Measurements from ENCODE around the gene ANXA5.
"Not testable (repeated sequence)": the region's sequence is repeated elsewhere in the genome, so short reads cannot be mapped to it uniquely, and the experiment has no call there.

ANXA5 gene

DNA sequence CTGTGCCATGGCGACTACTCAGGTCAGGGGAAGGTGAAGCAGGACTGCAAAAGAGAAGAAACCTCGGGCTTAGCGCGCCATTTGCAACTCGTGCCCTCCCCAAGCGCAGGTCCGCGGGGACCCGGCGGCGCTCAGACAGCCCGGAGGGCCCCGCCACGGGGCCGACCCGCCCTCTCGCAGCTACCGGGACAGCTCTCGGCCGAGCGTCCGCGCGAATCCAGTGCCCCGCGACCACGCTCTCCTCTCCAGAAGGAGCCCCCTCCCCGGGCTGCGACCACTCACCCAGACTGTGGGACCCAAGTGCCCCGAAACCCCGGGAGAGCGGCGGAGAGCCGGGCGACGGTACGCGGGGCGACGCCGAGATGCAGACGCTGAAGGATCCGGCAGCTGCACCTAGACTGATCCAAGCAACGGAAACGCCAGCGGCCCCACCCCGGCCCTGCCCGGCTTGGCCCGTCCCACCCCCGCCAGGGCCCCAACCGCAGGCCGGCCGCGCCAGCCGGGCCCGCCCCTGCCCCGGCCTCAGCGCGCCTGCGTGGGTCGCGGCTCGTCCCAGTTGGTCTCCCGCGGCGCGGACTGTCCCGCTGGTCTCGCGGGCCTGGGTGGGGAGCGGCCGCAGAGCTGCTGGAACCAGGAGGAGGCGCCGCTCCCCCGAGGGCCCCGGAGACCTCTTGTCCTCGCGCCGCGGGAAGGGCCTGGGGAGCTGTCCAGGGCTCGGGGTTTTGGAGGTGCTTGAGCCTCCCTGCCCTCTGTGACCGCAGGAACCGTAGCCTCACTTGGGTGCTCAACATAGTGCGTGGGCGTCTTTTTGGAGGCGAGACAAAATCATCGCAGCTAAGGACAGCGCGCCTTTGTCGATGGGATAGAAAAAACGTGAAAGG, at the start of gene ANXA5:
Gene ANXA5, minus strand, starts transcription at position 400 of the 881 bp plus-strand sequence. Its CDS starts 391 bp downstream, at position 9.
- peak; percentile 30 to 59 for DNase-seq (ENCODE audit: low read depth in 2 of 2)

DNA sequence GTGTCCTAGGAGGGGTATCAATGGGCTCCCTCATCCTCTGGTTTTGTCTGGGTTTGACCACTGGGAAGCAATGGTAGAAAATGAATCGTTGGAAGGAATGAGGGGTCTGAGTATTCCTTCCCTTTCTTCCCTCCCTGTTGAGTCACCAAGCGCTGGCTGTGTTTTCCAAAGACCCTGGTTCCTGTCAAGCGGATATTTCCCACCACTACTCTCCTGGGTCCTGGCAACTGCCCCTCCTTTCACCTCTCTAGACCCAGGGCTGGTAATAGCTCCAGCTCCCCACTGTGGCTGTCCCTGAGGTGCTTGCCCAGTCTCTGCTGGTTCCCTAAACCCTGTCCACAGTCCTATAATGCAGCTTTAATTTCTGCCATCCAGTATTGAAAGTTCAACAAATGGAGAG, 46.0 kb upstream of the ANXA5 start:
- no peak for DNase-seq (ENCODE audit: low read depth in 2 of 2)

DNA sequence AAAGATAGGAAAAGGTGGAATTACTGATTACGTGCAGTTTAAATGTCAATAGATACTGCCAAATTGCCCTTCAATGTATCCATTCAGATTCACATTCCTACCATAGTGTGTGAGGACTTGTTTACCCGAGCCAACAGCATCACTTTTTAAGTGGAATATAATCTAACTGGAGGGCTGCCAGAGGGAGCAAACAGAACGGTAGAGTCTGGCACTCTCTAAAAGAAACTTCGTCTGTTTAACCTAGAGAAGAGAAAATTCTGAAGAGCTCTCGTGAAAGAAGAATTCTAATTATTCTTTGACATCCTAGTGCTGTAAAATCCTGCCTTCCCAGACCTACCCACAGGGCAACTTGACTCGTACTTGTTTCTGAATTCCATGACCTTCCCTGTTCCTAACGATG, 45.0 kb upstream of the ANXA5 start:
- no peak for DNase-seq (ENCODE audit: low read depth in 2 of 2)

DNA sequence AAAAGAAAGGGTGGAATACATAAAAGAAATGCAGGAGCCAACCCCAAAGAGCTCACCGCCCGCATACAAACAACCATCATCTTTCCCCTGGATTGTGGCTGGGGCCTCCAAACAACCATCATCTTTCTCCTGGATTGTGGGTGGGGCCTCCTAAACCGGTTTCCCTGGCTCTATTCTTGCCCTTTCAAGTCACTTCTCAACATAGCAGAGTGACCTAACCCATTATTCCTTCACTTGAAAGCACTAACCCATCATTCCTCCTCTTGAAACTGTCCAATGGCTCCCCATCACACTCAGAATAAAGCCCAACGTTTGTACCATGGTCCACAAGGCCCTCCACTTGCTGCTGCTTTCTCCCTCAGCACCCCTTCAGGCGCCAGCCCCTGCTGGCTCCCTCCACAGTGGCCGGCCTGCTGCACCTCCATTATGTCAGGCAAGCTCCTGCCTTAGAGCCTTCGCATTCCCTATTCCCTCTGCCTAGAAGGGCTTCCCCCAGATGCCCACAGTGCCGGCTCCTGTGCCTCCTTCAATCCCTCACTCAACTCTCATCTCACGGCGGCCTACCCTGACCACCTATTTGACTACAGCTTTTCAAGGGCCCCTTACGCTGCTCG, 44.1 kb upstream of the ANXA5 start:
- no peak for DNase-seq (ENCODE audit: low read depth in 2 of 2)

DNA sequence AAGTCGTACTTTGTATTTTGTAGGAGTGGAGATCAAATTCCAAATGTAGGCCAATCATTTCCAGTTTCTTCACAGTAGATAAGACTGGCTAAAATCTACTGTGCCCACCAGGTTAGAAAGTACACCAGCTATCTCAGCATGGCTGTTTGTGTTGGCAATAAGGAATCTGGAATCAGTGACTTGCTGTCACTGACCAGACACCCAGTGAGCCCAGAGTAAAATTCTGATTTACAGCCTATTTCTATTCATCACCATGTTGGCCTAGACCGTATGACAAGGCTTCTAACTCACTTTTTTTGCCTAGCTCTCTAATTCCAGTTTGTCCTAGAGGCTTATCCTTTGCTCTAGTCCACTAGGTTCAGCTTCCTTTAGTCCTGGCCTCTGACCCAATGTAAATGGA, 42.8 kb upstream of the ANXA5 start:
- DNase-seq (ENCODE audit: low read depth in 2 of 2): no peak

DNA sequence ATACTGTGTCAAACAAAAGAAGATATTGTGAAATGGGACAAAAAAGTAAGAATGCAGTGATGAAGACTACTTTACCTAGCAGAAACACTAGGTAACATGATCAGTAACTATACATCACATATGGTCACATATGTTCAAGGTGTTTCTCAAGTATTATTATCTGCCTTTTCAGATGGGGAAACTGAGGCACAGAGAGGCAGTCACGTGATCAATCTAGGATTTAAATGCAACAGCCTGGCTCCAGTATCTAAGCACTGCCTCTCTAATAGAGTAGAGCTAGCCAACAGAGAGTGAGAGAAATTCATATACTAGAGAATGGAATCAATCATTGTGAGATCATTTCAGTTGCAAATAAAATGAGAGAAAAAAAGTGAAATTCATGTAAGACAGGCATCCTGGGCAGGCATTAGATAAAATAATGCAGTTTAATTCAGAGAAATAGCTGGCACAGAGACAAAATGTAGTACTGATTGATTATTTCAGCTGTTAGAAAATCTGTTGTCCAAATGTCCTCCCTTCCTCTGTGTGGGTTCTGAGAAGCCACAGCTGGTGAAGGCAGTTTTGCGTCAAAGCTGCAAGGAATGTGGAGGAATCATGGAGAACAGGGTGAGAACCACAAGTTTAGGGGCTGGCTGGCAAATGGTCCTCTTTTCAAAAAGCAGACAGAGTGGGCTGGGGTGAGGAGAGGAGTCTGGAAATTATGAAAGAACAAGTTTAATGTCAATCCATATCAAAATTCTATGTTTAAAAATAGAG, 42.2 kb upstream of the ANXA5 start:
- no peak for DNase-seq (ENCODE audit: low read depth in 2 of 2)

DNA sequence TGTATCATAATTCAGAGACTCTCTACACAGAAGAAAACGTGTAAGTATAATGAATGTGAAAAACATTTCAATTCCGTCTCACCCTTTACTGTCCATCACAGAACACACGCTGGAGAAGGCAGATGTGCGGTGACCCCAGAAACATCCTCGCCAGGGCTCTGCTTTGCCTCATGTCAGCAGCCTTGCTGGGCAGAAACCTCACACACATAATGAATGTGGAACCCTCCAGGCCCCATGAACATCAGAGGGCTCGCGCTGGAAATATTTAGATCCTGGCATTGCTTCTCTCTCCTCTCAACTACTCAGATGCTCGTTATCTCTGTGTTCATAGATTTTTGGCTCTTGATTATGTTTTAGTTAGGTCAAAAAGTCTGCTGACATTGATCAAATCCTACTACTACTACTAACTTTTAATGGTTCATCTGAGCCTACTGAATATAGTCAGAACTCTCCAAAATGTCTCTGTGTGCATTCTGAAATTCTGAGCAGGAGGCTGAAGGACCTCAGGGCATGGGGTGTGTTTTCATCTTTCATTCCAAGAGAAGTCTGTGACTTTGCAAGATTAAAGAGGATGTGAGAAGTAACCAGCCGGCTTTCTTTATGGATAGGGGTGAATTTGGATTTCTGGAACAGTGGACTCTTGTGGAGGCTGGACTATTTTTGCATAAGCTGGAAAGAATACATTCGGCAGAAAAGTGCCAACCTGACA, 41.2 kb upstream of the ANXA5 start:
- DNase-seq (ENCODE audit: low read depth in 2 of 2): no peak

DNA sequence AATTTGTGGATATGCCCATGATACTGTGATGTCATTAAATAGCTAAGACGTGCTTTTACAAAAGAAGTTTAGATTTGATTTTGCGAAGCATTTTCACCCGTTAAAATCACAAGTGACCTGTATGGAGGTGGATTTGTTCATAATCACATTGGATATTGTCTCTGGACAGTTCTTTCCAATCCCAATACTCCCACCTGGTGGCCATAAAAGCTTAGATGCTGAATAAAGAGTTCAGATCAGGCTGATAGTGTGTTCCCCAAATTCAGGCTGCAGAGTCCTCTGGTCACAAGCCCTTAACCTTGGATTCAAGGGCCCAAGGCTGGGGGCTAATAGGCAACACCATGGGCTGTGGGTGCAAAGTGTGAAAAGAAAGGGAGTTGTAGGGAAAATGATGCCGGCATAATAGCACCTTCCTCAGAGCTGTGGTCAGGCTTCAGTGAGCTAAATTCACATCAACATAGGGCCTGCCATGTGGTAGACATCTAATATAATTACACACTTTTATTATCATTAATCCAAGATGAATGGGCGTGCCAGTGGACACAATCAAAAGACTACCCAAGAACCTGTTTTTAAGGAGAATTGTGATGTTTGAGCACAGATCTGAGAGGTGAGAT, 40.1 kb upstream of the ANXA5 start:
- no peak for DNase-seq (ENCODE audit: low read depth in 2 of 2)

DNA sequence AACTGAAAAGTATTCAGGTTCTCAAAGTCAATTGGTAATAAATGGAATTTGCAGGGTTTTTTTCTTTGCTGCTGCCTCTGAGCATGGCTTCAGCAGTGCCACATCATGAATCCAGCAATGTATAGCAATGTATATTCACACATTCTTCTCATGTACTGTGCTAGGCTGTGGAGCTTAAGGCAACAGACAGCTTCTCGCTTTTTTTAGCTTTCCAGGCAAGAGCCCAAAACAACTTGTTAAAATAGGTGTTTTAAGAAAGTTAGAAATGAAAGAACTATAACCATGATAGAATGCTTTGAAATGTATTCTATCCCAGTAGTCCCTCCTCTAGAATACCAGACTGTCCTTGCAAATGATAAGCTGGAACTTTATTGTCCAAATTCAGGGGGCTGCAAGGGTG, 37.8 kb upstream of the ANXA5 start:
- no peak for DNase-seq (ENCODE audit: low read depth in 2 of 2)

DNA sequence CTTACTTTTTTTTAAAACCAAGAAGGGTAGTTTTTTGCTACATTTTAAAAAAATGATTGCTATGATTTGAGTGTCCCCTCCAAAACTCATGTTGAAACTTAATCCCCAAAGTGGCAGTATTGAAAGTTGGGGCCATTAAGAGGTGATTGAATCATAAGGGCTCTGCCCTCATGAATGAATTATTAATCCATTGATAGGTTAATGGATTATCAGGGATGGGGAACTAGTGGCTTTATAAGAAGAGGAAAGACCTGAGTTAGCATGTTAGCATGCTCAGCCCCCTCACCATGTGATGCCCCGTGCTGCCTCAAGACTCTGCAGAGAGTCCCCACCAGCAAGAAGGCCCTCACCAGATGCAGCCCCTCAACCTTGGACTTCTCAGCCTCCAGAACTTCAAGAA, 37.2 kb upstream of the ANXA5 start:
- DNase-seq (ENCODE audit: low read depth in 2 of 2): no peak

DNA sequence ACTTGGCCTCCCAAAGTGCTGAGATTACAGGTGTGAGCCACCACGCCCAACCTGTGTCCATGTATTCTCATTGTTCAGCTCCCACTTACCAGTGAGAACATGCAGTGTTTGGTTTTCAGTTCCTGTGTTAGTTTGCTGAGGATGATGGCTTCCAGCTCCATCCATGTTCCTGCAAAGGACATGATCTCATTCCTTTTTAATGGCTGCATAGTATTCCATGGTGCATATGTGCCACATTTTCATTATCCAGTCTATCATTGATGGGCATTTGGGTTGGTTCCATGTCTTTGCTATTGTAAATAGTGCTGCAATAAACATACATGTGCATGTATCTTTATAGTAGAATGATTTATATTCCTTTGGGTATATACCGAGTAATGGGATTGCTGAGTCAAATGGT, 33.0 kb upstream of the ANXA5 start:
- DNase-seq (ENCODE audit: low read depth in 2 of 2): not testable (repeated sequence)

DNA sequence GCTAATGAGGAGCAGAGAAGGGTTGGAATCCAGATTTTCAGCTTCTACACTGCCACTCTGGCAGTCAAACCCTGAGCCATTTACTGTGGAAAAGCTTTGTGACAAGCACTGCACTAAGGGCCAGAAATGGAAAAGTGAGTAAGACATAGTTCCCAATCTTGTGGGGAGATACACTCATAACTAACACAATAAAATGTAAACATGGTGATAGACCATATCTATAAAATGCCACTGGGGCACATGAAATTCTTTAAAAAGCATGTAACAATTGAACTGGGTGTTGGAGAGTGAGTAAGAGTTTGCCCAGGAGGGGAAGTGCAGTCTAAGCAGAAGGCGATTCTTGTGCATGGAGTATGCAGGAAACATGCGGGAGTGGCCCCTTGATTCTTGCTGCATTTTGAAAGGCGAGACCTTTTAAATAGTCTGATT, 32.0 kb upstream of the ANXA5 start:
- no peak for DNase-seq (ENCODE audit: low read depth in 2 of 2)

DNA sequence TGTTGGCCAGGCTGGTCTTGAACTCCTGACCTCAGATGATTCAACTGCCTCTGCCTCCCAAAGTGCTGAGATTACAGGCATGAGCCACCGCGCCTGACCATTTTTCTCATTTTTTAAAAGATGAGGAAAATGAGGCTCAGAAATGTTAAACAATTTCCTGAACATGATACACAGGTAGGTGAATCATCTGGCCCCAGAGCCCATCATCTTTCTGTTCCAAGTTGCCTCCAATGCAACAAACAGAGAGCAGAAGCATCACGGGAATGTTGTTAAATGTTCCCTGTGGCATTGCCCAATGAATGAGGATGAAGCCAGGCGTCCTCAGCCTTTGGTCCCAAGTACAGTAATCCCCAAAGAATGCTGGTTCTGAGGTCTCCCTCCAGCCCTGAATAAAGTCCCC, 31.3 kb upstream of the ANXA5 start:
- no peak for DNase-seq (ENCODE audit: low read depth in 2 of 2)

DNA sequence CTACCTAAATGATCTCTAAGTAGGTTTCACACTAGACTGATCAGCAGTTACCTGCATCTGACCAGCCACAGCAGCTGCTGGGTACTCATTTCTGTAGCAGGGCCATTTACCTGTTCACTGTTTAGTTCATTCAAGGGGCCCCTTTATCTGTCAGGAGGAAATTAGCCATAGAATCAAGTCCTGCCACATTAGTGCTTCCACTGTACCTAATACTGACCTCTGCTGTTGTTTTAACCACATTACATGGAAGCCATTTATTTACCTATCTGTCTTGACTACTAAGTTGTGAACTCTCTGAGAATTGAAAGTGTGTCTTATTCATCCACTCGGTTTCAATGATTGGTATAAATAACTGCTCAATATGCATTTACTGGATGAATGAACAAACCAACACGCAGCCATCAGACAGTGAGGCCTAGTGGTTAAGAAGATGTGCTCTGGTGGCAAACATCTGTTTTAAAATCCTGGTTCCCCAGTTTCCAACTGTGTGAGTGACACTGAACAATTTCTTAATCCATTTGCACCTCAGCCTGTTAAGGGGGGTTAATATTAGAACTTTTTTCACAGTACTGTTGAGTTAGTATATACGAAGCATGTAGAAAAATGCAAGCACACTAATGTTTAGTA, 30.0 kb upstream of the ANXA5 start:
- no peak for DNase-seq (ENCODE audit: low read depth in 2 of 2)

DNA sequence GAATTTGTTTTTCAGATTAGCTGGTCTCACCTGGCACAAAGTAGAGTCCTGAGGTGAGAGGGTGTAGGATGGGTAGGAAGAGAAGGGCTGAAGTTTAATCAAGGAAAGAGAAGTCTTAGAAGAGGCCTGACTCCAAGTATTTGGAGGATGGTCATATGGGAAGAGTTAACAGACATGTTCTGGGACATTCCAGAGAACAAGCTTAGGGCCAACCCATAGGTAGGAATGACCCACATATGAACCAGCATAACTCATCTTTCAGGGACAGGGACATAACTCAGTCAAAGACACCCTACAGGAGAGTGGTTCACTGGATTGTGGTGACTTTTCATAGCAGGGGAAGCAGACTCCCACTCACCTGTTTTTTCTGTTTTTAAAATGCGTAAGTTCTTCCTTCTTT, 27.9 kb upstream of the ANXA5 start:
- DNase-seq (ENCODE audit: low read depth in 2 of 2): no peak

DNA sequence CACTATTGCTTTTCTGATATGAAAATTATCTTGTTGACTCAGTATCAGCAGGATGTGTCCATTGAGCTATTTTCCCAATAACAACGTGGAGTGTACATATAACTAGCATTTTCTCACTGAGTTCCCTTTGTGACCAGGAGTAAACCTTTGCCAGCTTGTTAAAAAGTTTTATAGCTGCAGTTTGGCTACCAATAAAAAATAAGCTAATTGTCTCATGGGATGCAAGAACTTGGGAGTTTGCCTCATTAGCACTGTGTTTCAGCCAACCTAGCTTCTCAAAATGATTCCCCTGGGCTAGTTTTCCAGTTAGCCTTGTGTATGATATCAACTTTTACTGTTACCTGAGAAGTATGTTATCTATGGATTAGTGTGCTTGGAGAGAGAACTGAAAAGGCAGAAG, 24.9 kb upstream of the ANXA5 start:
- DNase-seq (ENCODE audit: low read depth in 2 of 2): no peak

DNA sequence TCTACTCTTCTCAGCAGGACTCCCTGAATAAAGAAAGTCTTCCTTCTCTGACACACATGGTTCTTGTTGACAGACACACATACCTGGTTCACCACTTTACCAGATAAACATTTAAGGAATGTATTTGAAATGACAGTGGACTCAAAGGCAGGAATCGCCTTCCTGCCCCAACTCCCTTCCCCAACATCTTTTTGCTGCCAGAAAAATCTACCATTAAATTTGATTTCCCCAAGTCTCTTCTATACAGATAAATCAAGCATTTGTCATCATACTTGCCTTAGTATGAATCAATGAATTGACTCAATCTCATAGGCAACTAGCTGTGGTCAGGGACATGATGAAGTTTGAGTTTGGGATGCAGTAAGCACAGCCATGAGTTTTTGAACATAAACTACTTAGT, 23.3 kb upstream of the ANXA5 start:
- DNase-seq (ENCODE audit: low read depth in 2 of 2): no peak

DNA sequence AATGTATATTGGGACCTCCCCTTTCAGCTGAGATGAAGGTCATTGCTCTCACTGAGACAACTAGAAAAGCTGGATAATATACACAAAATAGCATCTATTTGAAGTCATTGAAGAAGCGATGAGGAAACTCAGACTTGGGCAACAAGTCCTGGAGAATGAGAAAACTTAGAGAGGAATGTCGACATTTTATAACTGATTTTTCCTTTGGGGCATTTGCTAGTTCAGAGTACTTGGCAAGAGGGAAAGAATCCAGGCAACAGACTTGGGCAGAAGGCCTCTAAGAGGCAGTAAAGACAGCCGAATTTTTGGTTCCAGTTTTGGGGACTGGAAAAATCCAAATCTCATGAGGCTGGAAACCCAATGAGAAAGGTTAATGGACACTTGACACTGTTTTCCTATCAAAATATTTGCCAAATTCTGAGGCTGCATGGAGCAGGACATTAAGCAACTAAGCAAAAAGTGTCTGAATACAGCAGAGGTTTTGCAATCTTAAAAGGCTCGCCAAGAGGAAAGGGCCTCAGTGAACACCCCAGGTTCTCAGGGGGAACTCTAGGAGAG, 21.0 kb upstream of the ANXA5 start:
- DNase-seq (ENCODE audit: low read depth in 2 of 2): no peak

DNA sequence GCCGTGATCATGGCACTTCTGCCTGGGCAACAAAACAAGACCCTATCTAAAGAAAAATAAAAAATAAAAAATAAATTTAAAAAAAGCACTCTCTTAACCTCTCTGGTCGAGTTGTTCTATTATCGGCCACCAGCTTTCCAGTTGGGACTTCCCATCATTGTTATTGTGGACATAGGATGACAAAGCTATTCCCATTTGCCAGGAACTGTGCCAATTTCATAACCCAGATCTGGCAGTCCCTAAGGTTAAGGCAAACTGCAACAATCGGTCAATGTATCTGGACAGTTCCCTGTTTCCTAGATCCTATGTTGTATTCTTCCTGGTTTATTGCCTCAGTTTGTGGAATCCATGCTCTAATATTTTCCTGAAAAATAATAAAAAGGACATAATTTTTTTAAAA, 17.8 kb upstream of the ANXA5 start:
- DNase-seq (ENCODE audit: low read depth in 2 of 2): no peak

DNA sequence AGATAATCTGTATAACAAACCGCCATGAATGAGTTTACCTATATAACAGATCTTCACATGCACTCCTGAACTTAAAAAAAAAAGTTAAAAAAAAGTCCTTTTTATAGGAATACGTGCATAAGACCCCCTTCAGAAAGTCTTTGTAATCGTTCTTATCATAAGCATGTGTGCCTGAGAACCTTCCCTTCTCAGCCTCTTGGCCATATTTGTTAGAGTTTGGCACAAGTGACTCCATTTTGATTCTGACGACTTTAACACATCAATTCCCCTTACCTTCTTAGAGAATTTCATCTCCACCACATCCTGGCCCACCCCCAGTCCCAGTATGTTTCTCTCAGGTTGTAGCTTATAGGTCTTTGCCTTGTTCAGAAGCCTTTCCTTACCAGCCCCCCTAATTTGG, 16.0 kb upstream of the ANXA5 start:
- DNase-seq (ENCODE audit: low read depth in 2 of 2): no peak

All from stimulated activated CD8-positive, alpha-beta memory T cell treated with anti-CD3 and anti-CD28 coated beads, Interleukin-2, amount 100 ng/mL, for 1 hour (primary cell).